Stimulated activated CD8-positive, alpha-beta memory T cell treated with anti-CD3 and anti-CD28 coated beads, Interleukin-7, amount 100 ng/mL, for 4 hours (primary cell): ENCODE data around the gene ENDOV.

Experiments
- DNase-seq, 2 donors: peaks; one replicate each; pipeline ENCODE4 v3.0.0-alpha.2; 2020; ENCODE audit warnings: low read depth in 2 of 2

The ENDOV gene

DNA sequence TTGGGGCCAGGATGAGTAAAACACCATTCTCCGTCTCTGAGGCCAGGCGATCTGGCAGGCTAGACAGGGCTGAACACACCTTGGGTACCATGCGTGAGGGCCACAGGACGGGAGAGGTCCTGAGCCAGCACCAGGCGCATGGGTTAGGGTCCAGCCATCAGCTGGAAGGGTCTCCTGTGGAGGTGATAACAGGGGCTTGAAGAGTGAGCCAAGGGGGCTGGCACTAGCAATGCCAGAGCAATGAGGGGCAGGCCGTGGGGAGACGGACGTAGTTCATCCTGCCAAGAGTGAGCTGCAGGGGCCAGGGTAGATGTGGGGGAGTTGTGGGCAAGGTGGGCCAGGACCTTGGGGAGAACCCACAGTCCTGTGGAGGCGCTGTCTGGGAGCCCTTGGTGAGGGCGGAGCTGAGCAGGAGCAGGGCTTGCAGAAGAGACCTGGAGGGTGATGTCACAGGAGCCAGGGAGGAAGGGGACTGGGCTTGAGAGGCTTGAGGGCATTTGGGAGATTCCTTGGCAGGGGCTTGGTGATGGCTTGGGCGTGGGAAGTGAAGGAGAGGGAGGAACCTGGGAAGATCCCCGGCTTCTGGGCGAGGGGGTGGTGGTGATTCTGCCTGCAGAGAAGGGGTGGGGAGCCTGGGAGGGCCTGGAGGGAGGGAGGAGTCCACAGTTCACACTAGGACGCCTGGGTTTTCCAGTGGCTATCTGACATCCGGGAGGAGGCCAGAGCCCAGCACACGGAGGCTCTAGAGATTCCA, 67.8 kb downstream of the ENDOV start:
- no peak for DNase-seq

DNA sequence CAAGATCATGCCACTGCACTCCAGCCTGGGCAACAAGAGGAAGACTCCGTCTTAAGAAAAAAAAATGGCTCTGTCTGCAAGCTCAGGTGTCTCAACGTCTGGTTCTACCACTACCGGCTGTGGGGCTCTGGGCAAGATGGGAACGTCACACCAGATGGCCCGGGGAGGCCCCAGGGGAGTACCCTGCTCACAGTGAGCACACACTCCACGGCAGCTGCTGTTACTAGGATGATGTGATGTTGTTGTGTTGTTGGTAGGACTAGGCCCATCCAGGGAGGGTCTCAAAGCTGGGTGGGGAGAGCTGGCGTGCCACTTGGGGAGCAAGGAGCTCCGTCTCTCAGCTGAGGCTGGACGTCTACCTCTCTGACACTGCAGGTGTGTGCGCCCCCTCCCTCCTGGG, 70.9 kb downstream of the ENDOV start:
- no peak for DNase-seq

DNA sequence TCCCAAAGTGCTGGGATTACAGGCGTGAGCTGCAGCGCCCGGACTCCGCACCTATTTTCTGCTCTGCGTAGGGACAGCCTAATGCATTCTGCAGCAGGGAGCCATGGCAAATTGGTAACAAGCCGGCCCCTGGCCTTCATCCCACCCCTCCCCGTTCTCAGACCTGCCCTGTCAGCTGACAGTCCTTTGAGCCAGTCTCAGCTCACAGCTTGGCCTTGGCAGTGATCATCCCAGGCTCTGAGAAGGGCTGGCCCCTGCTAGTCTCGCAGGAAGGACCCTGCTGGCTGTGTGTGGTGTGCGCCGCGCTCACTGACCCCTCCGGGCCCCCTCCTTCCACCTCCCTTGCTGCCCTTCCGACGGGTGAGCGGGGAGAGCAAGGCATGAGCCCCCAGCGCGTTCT, 71.7 kb downstream of the ENDOV start:
- no peak for DNase-seq

DNA sequence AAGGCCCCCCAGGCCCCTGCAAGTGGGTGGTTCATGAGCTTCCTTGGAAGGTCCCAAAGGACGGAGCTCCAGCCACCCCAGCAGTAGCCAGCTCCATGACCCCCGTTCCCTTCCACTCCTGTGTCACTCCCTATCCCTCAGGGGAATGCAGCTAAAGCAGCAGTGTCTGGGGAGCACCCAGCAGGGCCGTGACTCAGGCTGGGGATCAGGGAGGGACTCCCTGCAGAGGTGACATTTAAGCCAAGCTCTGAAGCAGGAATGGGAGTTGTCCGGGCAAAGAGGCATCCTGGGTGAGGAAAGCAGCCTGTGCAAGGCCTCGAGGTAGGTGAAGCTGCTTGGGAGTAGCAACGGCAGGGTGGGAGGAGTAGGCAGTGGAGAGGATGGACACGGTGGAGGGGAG, 72.5 kb downstream of the ENDOV start:
- DNase-seq, result no peak
